Thoracic aorta (tissue), 2 donors: ENCODE results near the gene LRMDA. TPM values are rescaled to one million over a fixed set of nuclear protein-coding genes. Genes with fewer than 3 reads are reported as not detected.

Experiments
- ATAC-seq: fragments of 150-250 bp; one replicate; pipeline ENCODE4 v1.8.0; 2017; ENCODE audit warnings: low read depth; ENCODE audit not compliant: insufficient number of reproducible peaks, low FRiP score
- DNase-seq: peaks from one replicate; pipeline ENCODE4 v3.0.0-alpha.2; 2020; ENCODE audit warnings: low spot score
- H3K27ac ChIP-seq, 2 donors: fragments of 200-600 bp; sonication (generic); 1 replicate in 1 of 2; 2 replicates in 1 of 2; pipeline ENCODE4 v1.5.1; 2016; ENCODE audit warnings: mild to moderate bottlenecking in 2 of 2, moderate library complexity in 2 of 2
- H3K27me3 ChIP-seq: fragments of 200-600 bp; sonication (generic); replicated peaks from 2 replicates; pipeline ENCODE4 v1.6.0; 2016; ENCODE audit warnings: mild to moderate bottlenecking; ENCODE audit not compliant: insufficient read depth
- H3K36me3 ChIP-seq: fragments of 200-600 bp; sonication (generic); one replicate; pipeline ENCODE4 v1.5.1; 2016
- H3K4me1 ChIP-seq, 2 donors: fragments of 200-600 bp; sonication (generic); 1 replicate in 1 of 2; 2 replicates in 1 of 2; pipeline versions ENCODE4 v1.5.1 to v1.6.0; 2016; ENCODE audit warnings: low read depth in 2 of 2, mild to moderate bottlenecking in 1 of 2; ENCODE audit not compliant: control insufficient read depth in 1 of 2
- H3K4me3 ChIP-seq: fragments of 200-600 bp; sonication (generic); 2 replicates; pipeline ENCODE4 v1.5.1; 2016; ENCODE audit warnings: mild to moderate bottlenecking
- H3K9me3 ChIP-seq: fragments of 200-600 bp; sonication (generic); 2 replicates; pipeline ENCODE4 v1.5.1; 2016
- CTCF ChIP-seq: fragments of 200-600 bp; sonication (generic); IDR thresholded peaks from one replicate; pipeline ENCODE4 v1.5.1; 2019; ENCODE audit warnings: antibody characterized with exemption
- total RNA-seq, 2 donors: library from RNA; depleted of rRNA; stranded (reverse); fragments of >200 nt; gene quantifications; one replicate each; pipeline versions ENCODE4 v1.1.0 to v1.2.3, GENCODE V29; 2016

The LRMDA gene
- total RNA-seq, 2 donors from 2014 or later = 8.3 to 36.6 TPM

- no peak for ATAC-seq
- no peaks in the 10 kb centered on the region for H3K27me3 ChIP-seq
- H3K4me1 ChIP-seq = peaks cover 7 to 28% of the 10 kb centered on the region in 2 donors
- H3K9me3 ChIP-seq = no peaks in the 10 kb centered on the region
- peak overlapping the region in 1 of 2 donors; percentile 42 for H3K27ac ChIP-seq
- peak overlapping the region; percentile 54 for H3K4me3 ChIP-seq
- TF ChIP-seq CTCF = no peak
- no peaks in the 10 kb centered on the region for H3K36me3 ChIP-seq
- no peak for DNase-seq
Measured at GRCh38 chr10:75592791-75593643, 161.6 kb downstream of the LRMDA start.

GRCh38 chr10:75593692-75594556, 162.5 kb downstream of the LRMDA start:
- ATAC-seq = no peak
- Histone ChIP-seq H3K27ac (no peak overlapping the region), H3K9me3 (no peaks in the 10 kb centered on the region), H3K36me3 (no peaks in the 10 kb centered on the region), H3K4me3 (no peak overlapping the region), H3K4me1 (peaks cover 7 to 28% of the 10 kb centered on the region in 2 donors), H3K27me3 (no peaks in the 10 kb centered on the region)
- DNase-seq = no peak
- no peak for TF ChIP-seq CTCF

GRCh38 chr10:75596930-75597620, 165.7 kb downstream of the LRMDA start:
- DNase-seq (no peak), ATAC-seq (no peak)
- TF ChIP-seq CTCF = no peak
- Histone ChIP-seq H3K4me3 (no peak overlapping the region), H3K9me3 (no peaks in the 10 kb centered on the region), H3K27ac (no peak overlapping the region), H3K4me1 (peaks cover 7 to 25% of the 10 kb centered on the region in 2 donors), H3K36me3 (no peaks in the 10 kb centered on the region), H3K27me3 (no peaks in the 10 kb centered on the region)

- Histone ChIP-seq H3K36me3 (no peaks in the 10 kb centered on the region), H3K9me3 (no peaks in the 10 kb centered on the region), H3K27ac (no peak overlapping the region), H3K4me3 (no peak overlapping the region), H3K27me3 (no peaks in the 10 kb centered on the region), H3K4me1 (peaks cover 4 to 18% of the 10 kb centered on the region in 2 donors)
- no peak for TF ChIP-seq CTCF
- DNase-seq (no peak), ATAC-seq (no peak)
Measured at GRCh38 chr10:75597773-75598440, 166.5 kb downstream of the LRMDA start.
